GM19324 (cell line): Measurements from ENCODE around the gene S100A16.

Experiments used
- ATAC-seq: cut with Tn5 transposase; IDR thresholded peaks from one replicate; pipeline ENCODE4 v1.9.1; 2021; ENCODE audit warnings: mild to moderate bottlenecking, moderate library complexity; ENCODE audit not compliant: unreplicated experiment, low FRiP score

The S100A16 gene

DNA sequence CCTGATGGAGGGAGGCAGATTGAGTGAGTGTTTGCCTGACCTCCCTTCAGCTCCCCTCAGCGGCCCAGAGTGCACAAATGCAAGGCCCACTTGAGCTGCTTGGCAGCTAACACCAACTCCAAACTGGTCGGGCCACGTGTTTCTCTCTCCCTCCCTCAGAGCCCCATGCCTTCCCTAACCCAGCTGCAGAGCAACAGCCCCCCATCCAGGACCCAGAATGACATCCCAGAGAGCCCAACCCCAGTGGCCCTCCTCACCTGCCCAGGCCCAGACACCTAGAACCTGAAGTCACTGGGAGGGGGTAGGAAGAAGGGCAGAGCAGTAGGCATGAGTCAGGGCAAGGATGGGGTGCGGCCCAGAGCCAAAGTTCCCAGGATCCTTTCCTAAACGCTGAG lies 4.0 kb upstream of the S100A16 start:
- no peak for ATAC-seq

GRCh38 chr1:153616144-153616916 lies 3.4 kb upstream of the S100A16 start, which contains the start of gene S100A14:
Gene S100A14 (minus strand): TSS chr1:153616325. CDS start chr1:153615858, 467 bp downstream.
- no peak for ATAC-seq

- ATAC-seq, result no peak
Measured at GRCh38 chr1:153615406-153615805, 2.5 kb upstream of the S100A16 start.

DNA sequence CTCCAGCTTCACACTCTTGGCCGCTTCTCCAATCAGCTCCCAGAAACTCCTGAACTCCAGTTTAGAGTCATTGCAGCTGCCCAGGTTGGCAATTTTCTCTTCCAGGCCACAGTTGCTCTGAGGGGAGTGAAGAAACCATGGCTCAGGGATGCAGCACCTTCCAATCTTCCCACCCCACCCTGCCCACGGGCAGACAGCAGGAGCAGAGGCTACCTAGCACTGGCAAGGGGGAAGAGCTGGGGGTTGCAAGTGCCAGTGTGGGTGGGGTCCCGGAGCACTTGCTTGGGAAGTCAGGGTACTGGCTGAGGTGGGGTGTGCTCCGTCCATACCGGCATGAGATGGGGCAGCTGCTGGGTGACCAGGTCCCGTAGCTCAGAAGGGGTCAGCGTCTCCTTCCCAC lies 2.0 kb upstream of the S100A16 start:
- ATAC-seq, result no peak

DNA sequence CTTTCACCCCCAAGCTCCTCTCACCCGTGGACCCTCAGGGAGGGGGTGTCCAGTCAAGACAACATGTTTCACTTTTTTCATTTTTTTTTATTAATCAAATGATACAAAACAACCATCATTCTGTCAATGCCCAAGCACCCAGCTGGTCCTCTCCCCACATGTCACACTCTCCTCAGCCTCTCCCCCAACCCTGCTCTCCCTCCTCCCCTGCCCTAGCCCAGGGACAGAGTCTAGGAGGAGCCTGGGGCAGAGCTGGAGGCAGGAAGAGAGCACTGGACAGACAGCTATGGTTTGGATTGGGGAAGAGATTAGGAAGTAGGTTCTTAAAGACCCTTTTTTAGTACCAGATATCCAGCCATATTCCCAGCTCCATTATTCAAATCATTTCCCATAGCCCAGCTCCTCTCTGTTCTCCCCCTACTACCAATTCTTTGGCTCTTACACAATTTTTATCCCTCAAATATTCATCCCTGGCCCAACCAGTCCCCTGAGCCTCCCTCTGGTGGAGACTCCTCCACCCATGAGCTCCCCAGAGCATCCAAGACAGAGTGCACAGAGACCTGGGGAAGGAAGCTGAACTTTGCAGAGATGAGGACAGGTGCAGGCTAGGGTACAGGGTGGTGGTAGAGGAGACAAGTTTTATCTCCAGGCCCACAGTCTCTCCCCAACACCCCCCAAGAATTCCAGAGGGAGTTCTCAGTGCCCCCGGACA lies 1.4 kb upstream of the S100A16 start:
- ATAC-seq, result no peak

GRCh38 chr1:153613406-153613805 lies 469 bp upstream of the S100A16 start:
- ATAC-seq, result no peak

DNA sequence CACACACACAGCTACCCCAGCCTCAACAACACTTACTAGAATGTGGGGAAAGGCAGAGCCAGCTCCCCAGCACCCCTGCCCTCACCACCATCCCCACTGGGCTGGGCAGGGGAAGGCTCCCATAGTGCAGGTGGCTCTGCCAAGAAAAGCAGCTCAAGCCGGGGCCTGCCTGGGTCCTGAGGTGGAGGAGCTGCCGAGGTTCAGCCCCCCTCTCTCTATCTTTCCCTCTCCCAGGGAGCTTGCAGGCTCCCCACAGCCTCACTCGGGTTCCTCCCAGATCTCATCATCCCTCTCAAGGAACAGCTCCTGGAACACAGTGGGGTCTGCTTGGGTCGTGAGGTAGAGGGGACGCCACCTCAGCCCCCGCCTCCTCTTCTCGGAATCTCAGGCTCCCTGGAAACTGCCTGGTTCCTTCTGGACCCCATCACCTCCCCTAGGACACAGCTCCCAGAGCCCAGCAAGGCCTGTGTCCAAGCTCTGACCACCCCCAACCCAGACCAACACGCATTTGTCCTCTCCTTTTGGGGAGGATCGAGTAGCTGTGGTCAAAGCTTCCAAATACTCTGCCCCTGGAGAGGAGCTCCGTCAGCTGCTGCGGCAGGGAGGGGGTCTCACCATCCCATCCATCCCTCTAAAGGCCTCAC lies 704 bp downstream of the S100A16 start:
- ATAC-seq, result no peak

DNA sequence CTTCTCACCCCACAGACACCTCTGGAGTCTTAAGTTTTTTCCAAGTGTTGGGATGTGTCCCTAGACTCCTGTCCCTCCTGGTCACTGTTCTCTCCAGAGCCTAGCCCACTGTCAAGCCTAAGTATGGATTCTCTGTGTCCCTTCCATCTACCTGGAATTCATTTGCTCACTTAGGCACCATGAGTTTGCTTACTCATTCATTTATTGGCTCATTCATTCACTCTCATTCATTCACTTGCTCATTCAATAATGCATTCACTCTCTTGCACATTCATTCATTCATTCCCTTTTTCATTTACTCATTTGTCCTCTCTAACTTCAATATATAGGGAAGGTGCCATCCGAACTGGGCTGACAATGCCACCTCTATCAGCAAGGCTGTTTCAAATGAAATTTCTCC lies 1.6 kb downstream of the S100A16 start:
- ATAC-seq, result no peak

GRCh38 chr1:153610811-153611301 lies 2.1 kb downstream of the S100A16 start:
- ATAC-seq, result no peak

DNA sequence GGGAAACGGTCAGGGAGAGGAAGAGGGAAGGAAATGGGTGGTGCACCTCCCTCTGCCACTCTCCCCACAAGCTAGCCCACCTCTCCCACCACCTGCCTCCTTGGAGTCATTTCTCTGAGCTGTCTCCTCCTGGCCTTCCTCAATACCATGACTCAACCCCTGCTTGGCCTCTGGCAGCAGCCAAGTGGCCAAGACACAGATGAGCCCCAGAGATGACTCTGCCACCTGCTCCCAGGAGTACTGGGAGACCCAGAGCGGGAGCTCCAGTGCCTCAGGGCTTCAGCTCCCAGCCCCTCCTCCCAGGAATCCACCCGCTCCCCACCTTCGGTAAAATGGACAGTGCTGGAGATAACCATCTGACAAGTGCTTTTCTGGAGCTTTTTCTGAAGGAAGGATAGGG lies 2.6 kb downstream of the S100A16 start:
- ATAC-seq, result no peak

- ATAC-seq, result no peak
Measured at GRCh38 chr1:153609585-153609907, 3.4 kb downstream of the S100A16 start.

- no peak for ATAC-seq
Measured at GRCh38 chr1:153608742-153609584, 4.0 kb downstream of the S100A16 start.

DNA sequence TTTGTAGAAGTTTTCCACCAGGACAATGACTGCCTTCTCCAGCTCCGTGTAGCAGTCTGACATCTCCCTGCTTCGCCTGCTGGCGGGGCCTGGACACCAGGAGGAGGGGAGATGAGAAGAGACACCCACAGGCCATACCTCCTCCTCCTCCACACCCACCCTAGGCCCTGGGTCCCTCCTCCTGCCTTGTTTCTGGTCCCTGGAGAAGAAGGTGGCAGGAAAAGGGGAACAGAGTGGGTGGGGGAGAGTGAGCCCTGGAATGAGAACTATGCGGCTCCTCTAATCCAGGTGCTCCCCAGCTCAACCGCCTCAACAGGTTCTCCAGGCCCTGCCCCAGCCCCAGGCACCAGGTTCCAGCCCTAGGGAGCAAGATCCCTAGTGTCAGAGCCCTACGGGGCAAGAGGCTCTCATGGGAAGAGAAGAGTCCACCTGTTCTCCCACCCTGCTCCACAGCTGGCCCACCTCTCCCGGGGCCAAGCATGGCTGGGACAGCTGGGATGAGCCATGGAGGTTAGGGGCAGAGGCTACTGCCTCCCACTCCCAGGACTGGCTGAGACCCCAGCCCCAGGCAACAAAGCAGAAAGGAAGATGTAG lies 4.8 kb downstream of the S100A16 start:
- ATAC-seq, result no peak

DNA sequence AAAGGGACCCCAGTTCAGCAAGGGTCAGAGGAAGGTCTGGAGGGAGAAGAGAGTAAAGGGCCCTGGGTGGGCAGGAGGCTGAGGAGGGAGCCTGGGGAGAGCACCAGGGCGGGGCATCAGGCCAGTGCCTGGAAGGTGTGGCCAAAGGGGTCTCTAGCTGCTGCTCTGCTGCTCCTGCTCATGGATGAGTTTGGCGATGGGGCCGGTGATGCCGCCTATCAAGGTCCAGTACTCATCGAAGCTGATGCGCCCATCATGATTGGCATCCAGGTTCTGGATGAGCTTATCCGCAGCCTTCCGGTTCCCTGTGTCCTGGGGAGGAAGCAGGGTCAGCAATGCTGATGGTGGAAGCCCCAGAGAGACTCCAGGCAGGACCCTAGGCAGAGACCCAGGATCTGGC lies 5.6 kb downstream of the S100A16 start:
- ATAC-seq, result no peak

GRCh38 chr1:153606194-153606593 lies 6.7 kb downstream of the S100A16 start:
- ATAC-seq, result no peak

- ATAC-seq, result no peak
Measured at GRCh38 chr1:153602749-153603148, 10.2 kb downstream of the S100A16 start.

GRCh38 chr1:153599847-153600246 lies 13.1 kb downstream of the S100A16 start:
- no peak for ATAC-seq

DNA sequence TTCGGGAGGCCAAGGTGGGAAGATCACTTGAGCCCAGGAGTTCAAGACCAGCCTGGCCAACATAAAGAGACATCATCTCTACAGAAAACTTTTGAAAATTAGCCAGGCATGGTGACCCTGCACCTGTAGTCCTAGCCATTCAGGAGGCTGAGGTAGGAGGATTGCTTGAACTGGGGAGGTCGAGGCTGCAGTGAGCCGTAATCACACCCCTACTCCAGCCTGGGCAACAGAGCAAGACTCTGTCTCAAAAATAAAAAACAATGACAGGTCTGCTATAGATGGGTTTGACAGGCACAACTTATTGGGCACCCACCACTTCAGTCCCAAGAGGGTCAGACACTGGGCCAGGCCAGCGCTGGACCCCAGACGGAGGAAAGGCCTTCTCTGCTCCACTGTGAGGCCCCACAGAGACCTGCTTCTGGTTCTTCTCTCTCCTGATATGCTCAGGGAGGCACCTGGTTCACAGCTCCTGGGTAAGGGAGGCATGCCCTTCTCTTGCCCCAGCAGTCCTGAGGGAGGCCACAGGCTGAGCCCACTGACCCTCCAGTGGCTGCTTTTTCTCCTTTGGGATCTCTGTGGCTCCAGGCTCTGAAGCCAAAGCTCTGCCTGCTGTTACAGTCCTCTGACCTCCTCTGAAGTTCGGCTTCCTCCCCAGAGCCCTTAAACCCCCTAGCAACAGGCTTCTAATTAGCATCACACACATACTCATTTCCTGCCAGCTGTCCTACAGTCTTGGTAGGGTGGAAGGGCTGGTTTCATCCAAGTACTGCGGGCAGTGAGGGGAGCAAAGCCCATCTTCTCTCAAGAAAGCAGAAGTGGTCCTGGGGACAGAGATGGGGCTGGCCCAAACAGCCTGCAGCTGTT lies 14.4 kb downstream of the S100A16 start:
- ATAC-seq, result peak; percentile 93

DNA sequence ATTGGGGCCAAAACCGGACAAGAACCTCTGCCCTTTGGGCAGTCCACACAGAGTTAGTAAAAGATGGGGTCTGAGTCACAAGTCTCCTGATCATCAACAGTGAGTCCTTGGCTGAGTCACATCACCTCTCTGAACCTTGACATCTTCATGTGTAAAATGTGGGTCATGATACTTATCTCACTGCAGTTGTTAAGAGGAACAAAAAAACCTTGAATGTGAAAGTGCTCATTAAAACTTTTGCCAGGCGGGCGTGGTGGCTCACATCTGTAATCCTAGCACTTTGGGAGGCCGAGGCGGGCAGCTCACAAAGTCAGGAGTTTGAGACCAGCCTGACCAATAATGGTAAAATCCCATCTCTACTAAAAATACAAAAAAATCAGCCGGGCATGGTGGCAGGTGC lies 15.7 kb downstream of the S100A16 start:
- no peak for ATAC-seq
